ENCODE data around the gene TBC1D3B.
"Not testable (repeated sequence)": the region's sequence is repeated elsewhere in the genome, so short reads cannot be mapped to it uniquely, and the experiment has no call there.

Gene TBC1D3B

GRCh38 chr17:36205637-36206485 is 29.4 kb upstream of the TBC1D3B start:
- Histone ChIP-seq H3K9me3 (ENCODE audit: control insufficient read depth, insufficient read depth, low read length) (no peaks in the 10 kb centered on the region), H3F3A (ENCODE audit: control insufficient read depth, insufficient read depth) (no peaks in the 10 kb centered on the region), H3K27ac (ENCODE audit: low read depth, low read length) (no peak overlapping the region), H3K36me3 (ENCODE audit: control insufficient read depth, low read length) (no peaks in the 10 kb centered on the region), H3K4me3 (ENCODE audit: low read length) (no peak overlapping the region), H3K4me2 (ENCODE audit: low read length) (no peak overlapping the region), H3K79me2 (ENCODE audit: control insufficient read depth, low read length) (no peaks in the 10 kb centered on the region), H3K4me1 (ENCODE audit: control insufficient read depth, low read length) (peaks cover 54% of the 10 kb centered on the region), H3K9me2 (replicated peaks; ENCODE audit: control insufficient read depth, low read length) (no peaks in the 10 kb centered on the region), H4K20me1 (ENCODE audit: control insufficient read depth, insufficient read depth, low read depth, low read length) (no peaks in the 10 kb centered on the region), H3K27me3 (ENCODE audit: control insufficient read depth, low read length) (no peaks in the 10 kb centered on the region)
- TF ChIP-seq EZH2phosphoT487 (IDR thresholded peaks at IDR 0.05; ENCODE audit: borderline replicate concordance, low read length) (no peak), CTCF (IDR thresholded peaks at IDR 0.05; ENCODE audit: low read depth, low read length, poor library complexity, severe bottlenecking) (no peak)

GRCh38 chr17:36204724-36205500 is 28.5 kb upstream of the TBC1D3B start:
- no peaks in the 10 kb centered on the region for H3F3A ChIP-seq (ENCODE audit: control insufficient read depth, insufficient read depth)
- H3K79me2 ChIP-seq (ENCODE audit: control insufficient read depth, low read length), result no peaks in the 10 kb centered on the region
- H3K27me3 ChIP-seq (ENCODE audit: control insufficient read depth, low read length), result no peaks in the 10 kb centered on the region
- H3K27ac ChIP-seq (ENCODE audit: low read depth, low read length), result no peak overlapping the region
- H3K9me2 ChIP-seq (replicated peaks; ENCODE audit: control insufficient read depth, low read length), result no peaks in the 10 kb centered on the region
- H3K4me3 ChIP-seq (ENCODE audit: low read length), result no peak overlapping the region
- H3K4me1 ChIP-seq (ENCODE audit: control insufficient read depth, low read length), result peaks cover 44% of the 10 kb centered on the region
- no peaks in the 10 kb centered on the region for H3K9me3 ChIP-seq (ENCODE audit: control insufficient read depth, insufficient read depth, low read length)
- no peaks in the 10 kb centered on the region for H4K20me1 ChIP-seq (ENCODE audit: control insufficient read depth, insufficient read depth, low read depth, low read length)
- TF ChIP-seq EZH2phosphoT487 (IDR thresholded peaks at IDR 0.05; ENCODE audit: borderline replicate concordance, low read length) (no peak), CTCF (IDR thresholded peaks at IDR 0.05; ENCODE audit: low read depth, low read length, poor library complexity, severe bottlenecking) (no peak)
- H3K4me2 ChIP-seq (ENCODE audit: low read length), result no peak overlapping the region
- H3K36me3 ChIP-seq (ENCODE audit: control insufficient read depth, low read length), result no peaks in the 10 kb centered on the region

GRCh38 chr17:36203335-36203734 is 26.9 kb upstream of the TBC1D3B start:
- no peaks in the 10 kb centered on the region for H4K20me1 ChIP-seq (ENCODE audit: control insufficient read depth, insufficient read depth, low read depth, low read length)
- TF ChIP-seq EZH2phosphoT487 (IDR thresholded peaks at IDR 0.05; ENCODE audit: borderline replicate concordance, low read length) (no peak), CTCF (IDR thresholded peaks at IDR 0.05; ENCODE audit: low read depth, low read length, poor library complexity, severe bottlenecking) (no peak)
- peaks cover 51% of the 10 kb centered on the region for H3K4me1 ChIP-seq (ENCODE audit: control insufficient read depth, low read length)
- no peaks in the 10 kb centered on the region for H3K9me3 ChIP-seq (ENCODE audit: control insufficient read depth, insufficient read depth, low read length)
- no peaks in the 10 kb centered on the region for H3F3A ChIP-seq (ENCODE audit: control insufficient read depth, insufficient read depth)
- H3K4me2 ChIP-seq (ENCODE audit: low read length), result no peak overlapping the region
- no peaks in the 10 kb centered on the region for H3K79me2 ChIP-seq (ENCODE audit: control insufficient read depth, low read length)
- no peak overlapping the region for H3K27ac ChIP-seq (ENCODE audit: low read depth, low read length)
- H3K4me3 ChIP-seq (ENCODE audit: low read length), result no peak overlapping the region
- no peaks in the 10 kb centered on the region for H3K36me3 ChIP-seq (ENCODE audit: control insufficient read depth, low read length)
- no peaks in the 10 kb centered on the region for H3K27me3 ChIP-seq (ENCODE audit: control insufficient read depth, low read length)
- H3K9me2 ChIP-seq (replicated peaks; ENCODE audit: control insufficient read depth, low read length), result no peaks in the 10 kb centered on the region

GRCh38 chr17:36201506-36201905 is 25.1 kb upstream of the TBC1D3B start:
- H3K9me2 ChIP-seq (replicated peaks; ENCODE audit: control insufficient read depth, low read length); H3K9me3 ChIP-seq (ENCODE audit: control insufficient read depth, insufficient read depth, low read length); H3K4me3 ChIP-seq (ENCODE audit: low read length); H3K36me3 ChIP-seq (ENCODE audit: control insufficient read depth, low read length); H3K4me2 ChIP-seq (ENCODE audit: low read length); H3F3A ChIP-seq (ENCODE audit: control insufficient read depth, insufficient read depth); H4K20me1 ChIP-seq (ENCODE audit: control insufficient read depth, insufficient read depth, low read depth, low read length); H3K79me2 ChIP-seq (ENCODE audit: control insufficient read depth, low read length); H3K27ac ChIP-seq (ENCODE audit: low read depth, low read length); H3K27me3 ChIP-seq (ENCODE audit: control insufficient read depth, low read length): not testable (repeated sequence)
- H3K4me1 ChIP-seq (ENCODE audit: control insufficient read depth, low read length), result peaks cover 58% of the 10 kb centered on the region

- peaks cover 58% of the 10 kb centered on the region for H3K4me1 ChIP-seq (ENCODE audit: control insufficient read depth, low read length)
- H3K36me3 ChIP-seq (ENCODE audit: control insufficient read depth, low read length); H3F3A ChIP-seq (ENCODE audit: control insufficient read depth, insufficient read depth); H3K9me3 ChIP-seq (ENCODE audit: control insufficient read depth, insufficient read depth, low read length); H3K9me2 ChIP-seq (replicated peaks; ENCODE audit: control insufficient read depth, low read length); H3K27ac ChIP-seq (ENCODE audit: low read depth, low read length); H3K79me2 ChIP-seq (ENCODE audit: control insufficient read depth, low read length); H3K4me3 ChIP-seq (ENCODE audit: low read length); H4K20me1 ChIP-seq (ENCODE audit: control insufficient read depth, insufficient read depth, low read depth, low read length); H3K27me3 ChIP-seq (ENCODE audit: control insufficient read depth, low read length); H3K4me2 ChIP-seq (ENCODE audit: low read length): not testable (repeated sequence)
Measured at GRCh38 chr17:36201102-36201501, 24.7 kb upstream of the TBC1D3B start.

Measured in DOHH2 (cell line).